HG02798 (cell line): Measurements from ENCODE around the gene EXOSC3.

Experiments
- ATAC-seq: cut with Tn5 transposase; IDR thresholded peaks from one replicate; pipeline ENCODE4 v1.9.1; 2021; ENCODE audit warnings: mild to moderate bottlenecking; ENCODE audit not compliant: unreplicated experiment, poor library complexity

The EXOSC3 gene

DNA sequence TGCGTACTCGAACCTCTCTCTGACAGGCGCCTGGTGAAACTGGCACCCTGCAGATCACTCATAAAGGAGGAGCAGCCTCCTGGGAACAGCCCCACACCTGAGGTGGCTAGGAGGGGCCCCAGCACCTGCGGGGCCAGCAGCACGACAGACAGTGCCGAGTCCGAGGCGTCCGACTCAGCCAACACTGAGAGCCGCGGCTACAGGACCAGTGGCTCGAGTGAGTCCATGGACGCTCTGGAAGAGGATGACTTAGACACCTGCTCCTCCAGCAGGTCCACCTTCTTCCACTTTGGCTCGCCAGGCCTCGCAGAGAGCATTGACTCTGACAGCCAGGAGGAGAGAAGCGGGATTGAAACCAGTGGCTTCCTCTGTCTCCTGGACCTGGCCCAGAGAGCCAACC is 44.7 kb downstream of the EXOSC3 start:
- no peak for ATAC-seq

DNA sequence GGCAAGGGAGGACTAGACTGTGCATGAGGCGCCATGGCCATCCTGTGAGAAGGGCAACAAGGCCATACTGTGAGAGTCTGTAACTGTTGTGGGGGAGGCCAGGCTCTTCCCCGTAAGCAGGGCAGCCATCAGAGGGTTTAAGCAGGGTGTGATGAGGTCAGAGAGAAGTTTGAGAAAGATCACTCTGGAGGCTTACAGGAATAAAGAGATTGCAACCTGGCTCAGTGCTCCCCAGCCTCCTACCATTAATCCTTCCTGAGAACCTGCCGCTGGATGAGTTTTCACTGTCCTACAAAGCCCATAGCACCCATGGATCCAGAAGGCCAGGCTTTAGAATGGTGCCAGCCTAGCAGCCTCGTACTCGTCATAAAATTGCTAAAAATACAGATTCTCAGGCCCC is 45.6 kb downstream of the EXOSC3 start:
- no peak for ATAC-seq

GRCh38 chr9:37732952-37733351 is 51.9 kb downstream of the EXOSC3 start:
- ATAC-seq: no peak

DNA sequence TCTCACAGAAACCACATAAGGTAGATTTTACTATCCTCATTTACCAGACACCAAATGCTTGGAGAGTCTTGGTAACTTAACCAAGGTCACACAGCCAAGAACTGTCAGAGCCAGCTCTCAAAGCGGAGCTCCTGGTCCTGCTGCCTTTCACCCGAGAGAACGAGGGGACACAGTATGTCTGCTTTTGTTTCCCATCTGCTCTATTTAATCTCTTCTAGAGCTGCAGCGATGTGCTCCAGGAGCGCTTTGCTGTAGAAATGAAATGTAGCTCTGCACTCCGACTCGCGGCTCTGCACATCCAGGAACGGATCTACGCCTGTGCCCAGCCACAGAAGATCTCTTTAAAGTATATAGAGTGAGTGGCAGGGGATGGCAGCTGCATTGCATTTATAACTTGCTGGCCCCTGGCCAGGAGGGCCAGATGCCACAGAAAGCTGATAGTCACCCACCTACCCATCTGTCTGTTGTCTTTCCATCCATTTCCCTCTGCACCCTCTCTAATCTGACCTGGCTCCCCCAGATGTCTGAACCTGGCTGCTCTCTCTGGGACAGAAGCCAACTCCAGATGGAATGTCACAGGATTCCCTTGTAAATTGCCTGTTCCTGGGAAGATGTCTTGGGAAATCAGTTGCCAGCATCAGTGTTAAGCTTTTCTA is 52.6 kb downstream of the EXOSC3 start:
- ATAC-seq: no peak

GRCh38 chr9:37730839-37731238 is 54.0 kb downstream of the EXOSC3 start:
- ATAC-seq: no peak

- no peak for ATAC-seq
Observed at GRCh38 chr9:37730256-37730655, 54.6 kb downstream of the EXOSC3 start.
